Occipital lobe (tissue), 2 donors: ENCODE measurements around the gene WNT16. TPM values are rescaled to one million over a fixed set of nuclear protein-coding genes. Genes with fewer than 3 reads are reported as not detected.
"Not testable (repeated sequence)": the region's sequence is repeated elsewhere in the genome, so short reads cannot be mapped to it uniquely, and the experiment has no call there.

Source experiments
- DNase-seq: peaks from one replicate; lab custom pipeline; 2025; lab: John Stamatoyannopoulos, UW
- total RNA-seq: library from RNA; depleted of rRNA; stranded (reverse); fragments of >200 nt; gene quantifications from one replicate; pipeline ENCODE4 v1.2.3, GENCODE V29; 2014

The WNT16 gene, protein sequence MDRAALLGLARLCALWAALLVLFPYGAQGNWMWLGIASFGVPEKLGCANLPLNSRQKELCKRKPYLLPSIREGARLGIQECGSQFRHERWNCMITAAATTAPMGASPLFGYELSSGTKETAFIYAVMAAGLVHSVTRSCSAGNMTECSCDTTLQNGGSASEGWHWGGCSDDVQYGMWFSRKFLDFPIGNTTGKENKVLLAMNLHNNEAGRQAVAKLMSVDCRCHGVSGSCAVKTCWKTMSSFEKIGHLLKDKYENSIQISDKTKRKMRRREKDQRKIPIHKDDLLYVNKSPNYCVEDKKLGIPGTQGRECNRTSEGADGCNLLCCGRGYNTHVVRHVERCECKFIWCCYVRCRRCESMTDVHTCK
- 1.2 TPM for total RNA-seq

DNA sequence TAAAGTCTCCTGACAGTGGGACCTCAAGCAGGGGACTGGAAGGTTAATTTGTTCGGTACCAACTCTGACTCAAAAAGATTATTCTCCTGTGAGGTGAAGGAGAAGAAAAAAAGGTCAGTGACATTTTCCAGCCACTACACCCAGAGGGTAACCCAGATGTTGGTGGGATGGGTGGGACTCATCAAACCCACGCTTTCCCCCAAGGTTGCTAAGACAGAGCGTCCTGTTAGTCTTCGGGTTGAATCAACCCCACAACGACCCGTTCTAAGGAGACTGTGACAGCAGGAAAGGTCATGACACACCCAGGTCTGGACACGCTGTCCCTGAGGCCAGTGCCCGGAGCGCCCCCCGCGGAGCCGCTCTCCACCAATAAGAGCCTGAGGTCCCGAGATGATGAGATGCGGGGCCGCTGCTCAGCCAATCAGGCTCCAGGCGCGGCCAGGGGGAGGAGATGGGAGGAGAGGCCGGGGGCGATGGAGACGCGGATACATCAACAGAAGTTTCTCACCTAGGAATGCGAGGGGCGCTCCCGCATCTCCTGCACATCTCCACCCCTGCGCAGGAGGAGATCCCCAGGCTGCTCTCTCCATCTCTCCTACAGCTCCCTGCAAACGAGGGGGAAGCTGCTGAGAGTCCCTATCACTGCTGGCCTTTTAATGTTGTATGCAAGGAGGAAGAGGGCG is at the start of gene WNT16:
TSS of gene WNT16 (plus strand) at position 493 of the 683 bp plus-strand sequence. CDS start 293 bp downstream, outside the sequence.
- DNase-seq = no peak

DNA sequence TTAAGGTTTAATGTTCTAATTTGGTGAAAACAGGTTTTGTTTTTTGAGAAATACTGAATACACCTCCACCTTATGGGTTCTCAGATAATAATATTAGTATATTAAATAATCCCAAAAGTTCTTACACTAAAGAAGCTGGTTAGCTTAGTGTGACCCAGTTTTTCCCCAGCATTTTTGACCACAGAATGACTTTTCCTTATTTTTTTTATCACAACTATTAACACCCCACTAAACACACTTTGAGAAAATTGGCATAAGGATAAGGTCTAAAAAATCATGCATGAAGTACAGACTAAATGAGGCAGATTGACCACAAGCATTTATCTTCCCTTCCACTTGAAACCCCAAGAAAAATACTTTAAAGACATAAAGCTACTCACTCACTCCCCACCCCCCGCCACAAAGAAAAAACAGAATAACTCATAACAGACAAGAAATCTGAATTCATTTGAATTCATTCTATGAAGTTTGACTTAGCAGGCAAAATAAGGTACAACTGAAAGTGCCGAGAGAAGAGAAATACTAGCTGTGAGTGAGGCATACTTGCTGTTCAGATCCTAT is 49.7 kb upstream of the WNT16 start:
- DNase-seq = no peak

DNA sequence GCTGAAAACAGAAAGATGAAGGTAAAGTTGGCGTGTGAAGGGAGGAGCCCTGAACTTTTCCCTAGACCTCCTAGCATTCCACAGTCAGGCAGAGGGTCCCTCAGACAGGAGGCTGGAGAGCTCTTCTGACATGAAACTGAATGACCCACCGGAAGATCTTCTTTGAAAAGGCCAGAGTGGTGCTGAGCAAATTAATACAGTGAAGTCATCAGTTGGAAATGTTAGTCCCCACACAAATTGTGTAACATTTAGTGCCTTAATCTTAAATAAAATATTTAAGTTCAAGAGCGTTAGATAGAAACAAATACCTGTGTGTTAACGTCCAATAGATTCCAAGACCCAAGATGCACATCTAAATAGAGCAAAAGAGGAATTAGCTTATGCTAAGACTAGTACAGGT is 49.0 kb upstream of the WNT16 start:
- DNase-seq = no peak

DNA sequence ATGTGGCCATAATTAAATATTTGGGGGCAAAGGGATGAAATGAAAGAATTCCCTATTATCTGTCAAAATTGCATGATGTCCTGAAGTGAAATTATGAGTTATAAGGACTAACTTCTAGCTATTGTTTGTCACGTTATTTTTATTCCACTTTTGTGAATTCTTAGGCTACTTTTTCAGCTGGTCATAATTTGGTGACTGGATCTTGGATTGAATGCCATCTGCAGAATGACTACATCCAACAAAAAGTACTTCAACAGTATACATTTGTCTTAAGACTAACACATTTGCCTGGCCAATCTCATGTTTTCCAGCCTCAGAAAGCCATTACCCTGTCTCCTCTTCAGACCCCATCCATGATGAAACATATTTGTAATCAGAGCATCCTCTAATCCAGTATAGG is 48.1 kb upstream of the WNT16 start:
- DNase-seq = no peak

DNA sequence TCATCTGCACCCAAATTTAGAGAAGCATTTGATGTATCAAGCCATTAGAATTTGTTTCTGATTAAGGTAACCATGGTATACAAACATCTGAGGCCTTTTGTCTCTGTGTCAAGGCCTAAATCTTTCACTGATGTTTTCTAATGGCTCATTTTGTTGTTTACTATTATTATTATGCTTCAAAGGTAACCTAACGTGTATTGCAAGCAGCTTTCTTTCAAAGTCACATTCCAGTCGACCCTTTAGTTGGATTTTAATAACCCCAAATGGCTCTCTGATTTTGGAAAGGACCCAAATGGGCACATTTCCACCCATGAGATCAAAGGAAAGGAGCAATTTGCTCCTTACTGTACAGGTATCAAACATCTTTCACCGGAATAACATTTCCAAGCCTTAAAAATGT is 46.7 kb upstream of the WNT16 start:
- DNase-seq = no peak

DNA sequence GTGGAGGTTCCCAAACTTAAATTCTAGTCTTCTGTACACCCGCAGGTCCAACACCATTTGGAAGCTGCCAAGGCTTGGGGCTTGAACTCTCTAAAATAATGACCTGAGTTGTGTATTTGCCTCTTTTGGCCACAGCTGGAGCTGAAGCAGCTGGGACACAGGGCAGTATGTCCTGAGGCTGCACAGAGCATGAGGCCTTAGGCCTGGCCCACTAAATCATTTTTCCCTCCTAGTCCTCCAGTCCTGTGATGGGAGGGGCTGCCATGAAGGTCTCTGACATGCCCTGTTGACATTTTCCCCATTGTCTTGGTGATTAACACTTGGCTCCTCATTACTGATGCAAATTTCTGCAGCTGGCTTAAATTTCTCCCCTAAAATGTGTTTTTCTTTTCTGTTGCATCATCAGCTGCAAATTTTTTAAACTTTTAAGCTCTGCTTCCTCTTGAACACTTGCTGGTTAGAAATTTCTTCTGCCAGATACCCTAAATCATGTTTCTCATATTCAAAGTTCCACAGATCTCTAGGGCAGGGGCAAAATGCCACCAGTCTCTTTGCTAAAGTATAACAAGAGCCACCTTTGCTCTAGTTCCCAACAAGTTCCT is 43.6 kb upstream of the WNT16 start:
- no peak for DNase-seq

DNA sequence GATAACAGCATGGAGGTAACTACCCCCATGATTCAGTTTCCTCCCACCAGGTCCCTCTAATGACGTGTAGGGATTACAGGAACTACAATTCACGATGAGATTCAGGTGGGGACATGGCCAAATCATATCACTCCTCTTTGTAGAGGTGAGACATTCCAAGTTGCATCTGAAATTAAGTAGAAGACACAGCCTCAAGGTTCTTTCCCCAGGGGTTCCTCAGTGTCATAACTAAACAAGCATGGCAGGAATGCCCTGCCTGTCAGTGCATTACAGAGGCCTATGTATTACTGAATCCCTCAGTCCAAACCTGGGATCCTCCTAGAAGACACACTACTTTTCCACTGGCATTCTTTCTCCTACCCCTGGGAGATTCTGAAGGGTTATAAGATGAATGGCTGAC is 42.6 kb upstream of the WNT16 start:
- no peak for DNase-seq

DNA sequence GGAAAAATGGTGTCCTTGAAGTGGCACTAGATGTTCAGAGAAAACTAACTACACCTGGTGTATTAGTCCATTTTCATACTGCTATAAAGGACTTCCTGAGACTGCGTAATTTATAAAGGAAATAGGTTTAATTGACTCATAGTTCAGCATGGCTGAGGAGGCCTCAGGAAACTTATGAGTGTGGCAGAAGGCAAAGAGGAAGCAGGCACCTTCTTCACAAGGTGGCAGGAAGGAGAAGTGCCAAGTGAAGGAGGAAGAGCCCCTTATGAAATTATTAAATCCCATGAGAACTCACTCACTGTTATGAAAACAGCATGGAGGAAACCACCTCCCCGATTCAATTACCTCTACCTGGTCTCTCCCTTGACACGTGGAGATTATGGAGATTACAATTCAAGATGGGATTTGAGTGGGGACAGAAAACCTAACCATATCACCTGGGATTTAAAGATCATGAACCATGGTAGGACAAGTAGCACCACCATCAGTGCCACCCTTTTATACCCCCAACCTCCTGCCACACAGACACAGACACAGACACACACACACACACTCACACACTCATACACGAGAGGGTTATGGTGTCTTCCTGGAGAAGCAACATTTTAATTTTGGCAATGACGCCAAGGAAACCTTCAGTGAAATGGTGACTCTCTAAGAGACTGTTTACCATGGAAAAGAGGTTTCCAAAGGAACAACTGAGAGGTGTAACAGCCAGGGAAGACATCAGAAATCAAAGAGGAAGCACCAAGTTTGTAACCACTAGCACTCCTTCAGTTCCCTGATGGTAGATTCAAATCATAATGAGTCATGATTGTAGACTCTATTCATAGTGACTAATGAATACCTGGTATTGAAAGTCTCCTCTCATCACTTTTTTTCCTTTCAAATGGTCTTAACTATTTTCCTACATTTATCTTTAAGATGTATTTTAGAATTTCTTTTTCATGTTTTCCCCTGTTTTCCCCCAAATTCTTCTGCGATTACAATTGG is 41.8 kb upstream of the WNT16 start:
- no peak for DNase-seq

DNA sequence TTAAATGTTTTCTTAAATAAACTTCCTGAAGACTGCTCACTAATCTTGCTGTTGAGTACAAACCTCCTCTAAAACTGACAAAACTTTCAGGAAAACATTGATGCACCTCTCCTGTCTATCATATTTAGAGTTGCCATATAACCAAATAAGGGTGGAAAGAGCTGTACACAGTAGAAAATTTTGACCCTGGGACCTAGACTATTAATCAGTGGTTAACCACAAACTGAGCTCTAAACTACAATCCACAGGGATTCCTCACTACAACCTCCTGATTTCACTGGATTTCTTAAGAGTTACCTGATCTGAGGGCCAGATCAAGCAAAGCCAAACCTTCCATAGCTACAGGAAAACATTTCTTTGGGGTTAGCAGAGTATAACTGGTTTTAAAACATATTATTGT is 39.9 kb upstream of the WNT16 start:
- DNase-seq = no peak

DNA sequence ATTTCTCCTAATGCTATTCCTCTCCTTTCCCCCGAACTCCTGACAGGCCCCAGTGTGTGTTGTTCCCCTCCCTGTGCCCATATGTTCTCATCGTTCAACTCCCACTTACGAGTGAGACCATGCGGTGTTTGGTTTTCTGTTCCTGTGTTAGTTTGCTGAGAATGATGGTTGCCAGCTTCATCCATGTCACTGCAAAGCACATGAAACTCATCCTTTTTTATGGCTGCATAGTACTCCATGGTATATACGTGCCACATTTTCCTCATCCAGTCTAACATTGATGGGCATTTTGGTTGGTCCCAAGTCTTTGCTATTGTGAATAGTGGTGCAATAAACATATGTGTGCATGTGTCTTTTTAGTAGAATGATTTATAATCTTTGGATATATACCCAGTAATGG is 38.9 kb upstream of the WNT16 start:
- DNase-seq = not testable (repeated sequence)

DNA sequence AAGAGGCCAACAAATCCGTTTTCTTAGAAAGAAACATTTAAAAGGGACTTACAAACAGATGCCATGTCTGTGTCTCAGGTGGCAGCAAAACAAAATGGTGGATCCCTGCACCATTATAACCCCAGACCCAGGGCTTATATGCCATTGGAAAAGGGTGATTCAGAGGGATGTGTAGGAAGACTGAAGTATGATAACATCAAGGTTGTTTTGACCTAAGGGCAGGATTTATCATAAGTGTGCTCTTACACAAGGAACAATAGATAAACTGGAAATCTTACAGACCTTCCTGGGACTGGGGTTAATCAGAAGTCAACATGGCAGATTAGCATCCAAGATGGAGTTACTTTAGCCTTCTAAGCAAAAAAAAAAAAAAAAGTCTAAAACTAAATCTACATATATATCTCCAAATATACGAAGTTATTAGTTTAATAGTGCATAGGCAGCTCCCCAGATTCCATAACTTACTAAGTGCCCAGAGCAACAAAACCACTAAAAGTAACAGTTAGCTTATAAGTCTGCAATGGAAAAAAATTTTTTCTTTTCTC is 34.3 kb upstream of the WNT16 start:
- DNase-seq = no peak

DNA sequence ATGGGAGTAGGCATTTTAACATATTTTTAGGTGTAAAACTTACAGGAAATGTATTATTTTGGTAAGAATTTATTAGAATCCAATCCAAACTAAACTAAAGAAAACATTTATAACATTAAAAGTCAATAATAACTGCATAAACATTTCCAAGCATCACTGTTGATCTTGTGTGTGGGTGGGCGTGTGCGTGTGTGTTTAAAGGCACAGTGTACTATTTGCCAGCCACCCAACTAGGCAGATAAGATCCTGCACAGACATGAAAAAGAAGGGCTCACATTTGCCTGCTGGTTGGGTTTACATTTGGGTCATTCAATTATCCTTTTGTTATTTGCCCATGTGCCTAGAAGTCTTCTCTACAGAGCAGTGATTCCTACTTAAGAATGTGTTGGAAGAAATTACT is 31.0 kb upstream of the WNT16 start:
- no peak for DNase-seq

DNA sequence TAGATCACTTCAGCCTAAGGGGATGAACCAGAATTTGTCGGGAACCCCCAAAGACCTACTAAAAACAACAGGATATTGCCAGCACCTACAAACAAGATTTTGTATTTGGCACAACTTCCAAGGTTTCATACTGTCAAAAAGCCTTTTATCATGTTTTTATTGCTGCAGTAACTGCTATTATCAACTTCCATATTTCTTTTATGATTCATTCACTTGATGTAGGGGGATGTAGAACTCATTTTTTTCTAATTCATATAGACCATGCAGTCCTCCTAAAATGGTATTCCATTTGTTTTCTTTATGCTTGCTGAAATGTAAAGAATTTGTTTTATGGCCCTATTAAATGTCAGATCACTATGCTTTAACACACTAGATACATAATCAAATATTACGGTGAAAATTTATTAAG is 30.0 kb upstream of the WNT16 start:
- no peak for DNase-seq

DNA sequence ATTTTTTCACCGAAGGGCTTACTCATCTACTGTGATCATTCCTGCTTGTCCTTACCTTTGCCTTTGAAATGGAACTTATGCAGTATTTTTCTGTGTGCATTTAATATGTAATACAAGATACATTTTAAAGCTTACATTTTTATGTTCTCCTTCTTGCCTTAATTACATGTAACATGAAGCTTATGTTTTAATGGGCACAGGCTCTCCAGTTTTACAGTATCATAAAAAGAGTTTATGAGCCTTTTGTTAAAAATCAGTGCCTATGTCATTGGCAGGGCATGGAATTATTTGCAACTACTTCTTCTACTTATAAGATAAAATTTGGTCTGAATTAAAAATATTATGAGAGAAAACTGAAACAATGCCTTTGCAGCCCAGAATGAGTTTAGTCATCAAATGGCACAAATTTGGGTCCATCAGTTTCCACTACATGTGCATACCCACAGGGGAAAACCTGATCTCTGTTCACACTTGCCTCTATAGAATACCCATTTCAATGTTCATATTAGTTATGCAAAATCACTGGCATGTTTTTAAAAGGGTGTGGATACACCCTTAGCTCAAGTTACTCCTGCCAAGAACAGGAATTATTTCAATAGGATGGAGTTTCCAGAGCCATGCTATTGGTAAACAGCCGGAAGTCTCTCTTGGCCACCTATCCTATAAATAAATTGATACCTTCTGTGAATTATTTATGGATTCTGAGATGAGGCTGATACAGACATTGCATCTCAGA is 27.9 kb upstream of the WNT16 start:
- no peak for DNase-seq

DNA sequence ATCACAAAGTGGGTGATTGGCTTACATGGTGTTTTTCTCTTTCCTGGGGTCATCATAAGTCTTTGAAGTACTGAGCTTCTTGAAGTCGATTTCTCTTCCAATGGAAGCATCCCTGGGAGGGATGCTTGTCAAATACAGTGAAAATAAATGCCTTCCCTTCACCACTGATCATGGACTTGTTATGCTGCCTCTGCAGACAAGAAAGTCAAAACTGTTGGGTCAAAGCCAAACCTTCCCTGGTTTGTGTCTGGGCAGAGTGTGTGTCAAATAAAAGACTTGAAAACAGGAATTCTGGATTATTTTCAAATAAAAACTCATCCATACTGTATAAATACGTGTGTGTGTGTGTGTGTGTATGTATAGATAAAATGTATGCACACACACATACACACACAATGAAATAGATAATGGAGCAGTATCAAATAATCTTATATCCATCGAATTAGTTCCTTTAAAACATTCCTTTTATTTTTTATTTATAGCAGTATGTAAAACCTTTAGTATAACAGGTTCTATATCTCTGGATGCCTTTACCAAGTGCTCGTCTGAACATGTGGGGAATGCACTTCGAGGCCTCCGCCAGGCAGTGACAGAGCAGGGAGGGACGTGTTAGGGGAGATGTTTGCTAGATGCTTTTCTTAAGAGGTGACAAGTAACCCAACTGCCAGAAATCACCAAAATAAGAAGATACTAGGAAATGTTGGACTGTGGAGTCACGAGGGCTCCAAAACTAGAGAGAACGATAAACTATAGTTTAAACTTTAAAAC is 27.2 kb upstream of the WNT16 start:
- no peak for DNase-seq

DNA sequence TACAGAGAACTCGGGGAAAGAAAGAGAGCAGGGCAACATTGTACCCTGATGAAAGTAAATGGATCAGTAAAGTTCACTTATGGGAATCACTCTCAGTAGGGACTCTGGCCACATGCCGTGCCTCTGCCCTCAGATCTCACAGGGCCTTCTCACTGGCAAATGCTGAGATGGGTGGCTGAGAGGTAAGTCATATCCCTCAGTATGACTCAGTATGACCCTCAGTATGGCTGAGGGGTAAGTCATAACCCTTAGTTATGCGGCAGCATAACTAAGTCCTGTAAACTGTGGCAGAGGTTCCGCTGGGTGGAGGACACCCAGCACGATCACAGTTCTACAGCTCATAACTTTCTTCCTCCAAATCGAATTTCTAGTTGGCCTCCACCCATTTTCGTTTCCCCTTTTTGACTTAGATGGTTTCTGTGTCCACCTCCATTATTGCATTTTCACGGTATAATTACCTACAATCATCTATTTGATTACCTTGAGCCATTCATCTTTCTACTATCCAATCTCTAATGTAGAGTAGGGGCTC is 26.5 kb upstream of the WNT16 start:
- DNase-seq = no peak

DNA sequence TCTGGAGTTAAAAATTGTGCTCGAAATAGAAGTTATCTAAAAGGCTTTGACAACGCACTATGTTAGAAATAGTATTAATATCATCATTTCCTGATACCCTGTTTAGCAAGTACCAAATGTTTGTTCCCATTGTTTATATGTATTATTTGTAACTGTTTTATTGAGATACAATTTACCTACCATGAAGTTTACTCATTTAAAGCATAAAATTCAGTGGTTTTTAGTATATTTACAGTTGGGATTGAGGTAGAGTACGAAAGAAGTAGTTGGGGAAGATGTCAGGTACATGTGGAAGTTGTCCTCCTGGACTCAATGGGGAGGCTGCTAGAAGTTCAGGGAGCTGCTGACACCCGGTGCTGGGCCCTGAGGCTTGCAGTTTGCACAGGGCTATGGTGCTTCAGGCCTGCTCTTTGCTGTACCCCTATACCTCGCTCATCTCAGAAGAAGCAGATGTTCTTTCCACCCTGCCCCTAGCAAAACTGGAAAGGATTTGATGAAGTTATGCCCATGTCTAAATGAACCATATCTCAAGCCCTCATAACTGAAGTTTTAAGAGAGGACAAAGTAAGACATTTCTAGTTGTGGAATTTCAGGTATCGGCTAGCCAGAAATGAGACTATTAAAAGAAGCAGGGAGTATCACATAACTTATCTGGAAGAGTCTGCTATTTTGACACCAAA is 25.2 kb upstream of the WNT16 start:
- DNase-seq = no peak

DNA sequence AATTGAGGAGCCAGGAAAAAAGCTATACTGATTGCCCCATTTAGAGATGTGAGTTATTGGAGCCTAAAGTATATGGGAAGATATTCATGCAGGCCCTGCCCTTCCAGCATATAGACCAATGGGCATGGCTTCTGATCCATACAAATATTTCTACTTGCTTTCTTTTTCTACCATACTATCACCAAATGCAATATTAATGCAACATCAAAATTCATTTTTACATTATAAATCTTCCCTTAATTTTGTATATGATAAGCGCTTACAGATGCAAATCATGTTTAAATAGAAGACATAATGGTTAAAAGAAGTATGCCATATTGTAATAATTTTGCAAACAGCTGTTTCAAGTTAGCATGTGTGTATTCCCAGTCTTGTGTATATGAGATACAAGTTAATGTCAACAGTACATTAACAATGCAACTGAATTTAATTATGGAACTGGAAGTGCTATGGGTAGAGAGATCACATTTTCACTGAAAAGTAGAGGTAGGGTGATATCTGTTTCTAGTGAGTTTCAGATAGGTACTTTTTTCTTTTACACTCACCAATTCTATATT is 24.6 kb upstream of the WNT16 start:
- DNase-seq = no peak
